ENCODE measurements around the gene RIPK1.
A peak's percentile ranks its signal among the peaks of the same experiment; 100 is the strongest.
"Not testable (repeated sequence)": the region's sequence is repeated elsewhere in the genome, so short reads cannot be mapped to it uniquely, and the experiment has no call there.

RIPK1 gene

DNA sequence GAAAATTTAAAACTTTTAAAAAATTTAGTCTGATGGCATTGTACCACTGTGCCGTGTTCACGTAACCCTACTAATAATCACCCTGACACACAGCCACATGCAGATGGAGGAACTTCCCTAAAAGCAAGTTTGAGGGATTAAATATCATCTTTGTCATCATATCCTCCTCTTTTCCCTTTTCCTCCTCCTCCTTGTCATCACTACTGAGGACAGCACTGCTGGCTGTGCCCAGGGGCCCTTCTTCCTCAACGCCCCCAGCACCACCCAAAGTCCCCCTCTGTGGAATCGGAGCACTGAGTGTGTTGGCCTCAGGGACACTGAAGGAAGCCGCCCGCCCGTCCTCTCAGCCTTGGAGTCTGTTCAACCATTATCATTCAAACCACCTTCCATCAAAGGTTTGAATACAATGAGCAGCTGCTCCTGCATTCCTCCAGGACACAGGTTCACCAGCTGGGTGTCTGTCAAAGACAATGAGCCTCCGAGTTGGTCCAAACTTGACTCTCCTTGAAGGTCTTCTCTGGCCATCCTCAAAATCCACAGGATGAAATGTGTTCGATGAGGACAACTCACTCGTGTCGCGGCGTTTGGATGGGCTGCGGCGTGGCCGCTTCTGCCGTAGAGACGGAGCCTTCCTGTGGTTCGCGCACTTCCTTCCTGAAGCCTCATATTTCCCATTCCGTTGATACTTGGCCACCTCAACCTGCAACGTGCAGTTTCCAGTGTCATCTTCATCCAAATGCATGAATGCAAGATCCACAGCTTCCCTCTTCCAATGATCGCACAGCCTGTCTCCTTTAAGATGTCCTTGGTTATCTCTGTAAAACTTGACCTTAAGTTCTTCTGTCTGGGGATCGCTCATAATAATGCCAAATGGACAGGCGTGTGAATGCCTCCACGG lies 45.3 kb upstream of the RIPK1 start:
- Histone ChIP-seq H3K4me3 (replicated peaks; ENCODE audit: insufficient read depth, low read length) (peak overlapping the region; percentile 53), H3K27ac (replicated peaks) (peak overlapping the region; percentile 89), H3K27me3 (ENCODE audit: insufficient read depth, poor library complexity, severe bottlenecking) (no peaks in the 10 kb centered on the region)
- DNase-seq (ENCODE audit: low read depth in 1 of 2, low spot score in 1 of 2) = peak; percentile 68
- TF ChIP-seq SPI1 (IDR thresholded peaks at IDR 0.05; ENCODE audit: borderline replicate concordance, low read depth) (peak; percentile 55; the same call in 1 of the 2 replicates), POLR2AphosphoS5 (IDR thresholded peaks at IDR 0.05; ENCODE audit: low read depth) (no peak; the same call in 1 of the 2 replicates)

DNA sequence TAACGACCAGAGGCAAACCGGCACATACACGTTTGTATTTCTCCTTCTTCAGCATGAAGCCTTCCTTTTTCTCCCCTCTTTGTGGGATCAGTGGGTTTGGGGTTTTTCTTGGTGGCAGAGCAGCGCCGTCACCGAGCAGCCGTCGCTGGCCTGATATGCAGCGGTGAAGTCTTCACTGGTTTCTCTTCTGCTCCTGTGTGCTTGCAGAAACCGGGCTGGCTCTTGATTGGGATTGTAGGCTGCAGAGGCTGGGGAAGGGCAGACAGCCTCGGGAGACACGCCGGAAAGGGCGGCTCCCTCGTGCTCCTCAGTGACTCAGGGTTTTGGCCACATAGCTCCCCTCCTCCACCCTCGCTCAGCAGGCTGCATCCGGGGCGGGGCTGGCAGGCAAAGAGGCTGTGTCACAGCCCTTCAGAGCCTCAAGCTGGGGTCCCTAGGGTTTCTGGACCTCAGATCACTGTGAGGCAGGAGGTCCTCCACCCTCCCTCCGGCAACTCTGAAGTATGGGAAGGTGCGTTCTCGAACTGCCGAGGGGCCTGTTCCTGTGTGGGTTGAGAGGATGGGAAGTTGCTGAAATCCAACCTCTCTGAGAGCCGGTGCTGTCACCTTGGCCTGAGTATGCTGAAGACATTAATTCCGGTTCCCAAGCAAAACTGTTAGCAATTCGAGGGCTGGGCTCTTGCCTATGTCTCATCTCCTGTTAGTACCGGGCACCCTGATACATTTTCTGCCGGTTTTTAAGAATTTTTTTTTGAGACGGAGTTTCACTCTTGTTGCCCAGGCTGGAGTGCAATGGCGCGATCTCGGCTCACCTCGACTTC lies 44.4 kb upstream of the RIPK1 start:
- DNase-seq (ENCODE audit: low read depth in 1 of 2, low spot score in 1 of 2) = peak; percentile 89 to 97
- Histone ChIP-seq H3K27me3 (ENCODE audit: insufficient read depth, poor library complexity, severe bottlenecking) (no peaks in the 10 kb centered on the region), H3K27ac (replicated peaks) (peak overlapping the region; percentile 89), H3K4me3 (replicated peaks; ENCODE audit: insufficient read depth, low read length) (peak overlapping the region; percentile 53)
- TF ChIP-seq SPI1 (IDR thresholded peaks at IDR 0.05; ENCODE audit: borderline replicate concordance, low read depth) (peak; percentile 62; the same call in 1 of the 2 replicates), POLR2AphosphoS5 (IDR thresholded peaks at IDR 0.05; ENCODE audit: low read depth) (peak; percentile 92), CTCF (IDR thresholded peaks at IDR 0.05; ENCODE audit: insufficient read depth, low read length) (no peak), GABPA (IDR thresholded peaks at IDR 0.05; ENCODE audit: low read depth) (peak; percentile 36; the same call in 1 of the 2 replicates)
- TF ChIP-seq, protein P1, sequence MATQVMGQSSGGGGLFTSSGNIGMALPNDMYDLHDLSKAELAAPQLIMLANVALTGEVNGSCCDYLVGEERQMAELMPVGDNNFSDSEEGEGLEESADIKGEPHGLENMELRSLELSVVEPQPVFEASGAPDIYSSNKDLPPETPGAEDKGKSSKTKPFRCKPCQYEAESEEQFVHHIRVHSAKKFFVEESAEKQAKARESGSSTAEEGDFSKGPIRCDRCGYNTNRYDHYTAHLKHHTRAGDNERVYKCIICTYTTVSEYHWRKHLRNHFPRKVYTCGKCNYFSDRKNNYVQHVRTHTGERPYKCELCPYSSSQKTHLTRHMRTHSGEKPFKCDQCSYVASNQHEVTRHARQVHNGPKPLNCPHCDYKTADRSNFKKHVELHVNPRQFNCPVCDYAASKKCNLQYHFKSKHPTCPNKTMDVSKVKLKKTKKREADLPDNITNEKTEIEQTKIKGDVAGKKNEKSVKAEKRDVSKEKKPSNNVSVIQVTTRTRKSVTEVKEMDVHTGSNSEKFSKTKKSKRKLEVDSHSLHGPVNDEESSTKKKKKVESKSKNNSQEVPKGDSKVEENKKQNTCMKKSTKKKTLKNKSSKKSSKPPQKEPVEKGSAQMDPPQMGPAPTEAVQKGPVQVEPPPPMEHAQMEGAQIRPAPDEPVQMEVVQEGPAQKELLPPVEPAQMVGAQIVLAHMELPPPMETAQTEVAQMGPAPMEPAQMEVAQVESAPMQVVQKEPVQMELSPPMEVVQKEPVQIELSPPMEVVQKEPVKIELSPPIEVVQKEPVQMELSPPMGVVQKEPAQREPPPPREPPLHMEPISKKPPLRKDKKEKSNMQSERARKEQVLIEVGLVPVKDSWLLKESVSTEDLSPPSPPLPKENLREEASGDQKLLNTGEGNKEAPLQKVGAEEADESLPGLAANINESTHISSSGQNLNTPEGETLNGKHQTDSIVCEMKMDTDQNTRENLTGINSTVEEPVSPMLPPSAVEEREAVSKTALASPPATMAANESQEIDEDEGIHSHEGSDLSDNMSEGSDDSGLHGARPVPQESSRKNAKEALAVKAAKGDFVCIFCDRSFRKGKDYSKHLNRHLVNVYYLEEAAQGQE (IDR thresholded peaks at IDR 0.05; ENCODE audit: insufficient replicate concordance, low read depth) = no peak

- Histone ChIP-seq H3K27me3 (ENCODE audit: insufficient read depth, poor library complexity, severe bottlenecking) (no peaks in the 10 kb centered on the region), H3K4me3 (replicated peaks; ENCODE audit: insufficient read depth, low read length) (no peak overlapping the region), H3K27ac (replicated peaks) (no peak overlapping the region)
- no peak for DNase-seq (ENCODE audit: low read depth in 1 of 2, low spot score in 1 of 2)
- TF ChIP-seq, protein P1 (IDR thresholded peaks at IDR 0.05; ENCODE audit: insufficient replicate concordance, low read depth) = no peak
- TF ChIP-seq SPI1 (IDR thresholded peaks at IDR 0.05; ENCODE audit: borderline replicate concordance, low read depth) = peak; percentile 57; the same call in 1 of the 2 replicates
- TF ChIP-seq CTCF (IDR thresholded peaks at IDR 0.05; ENCODE audit: insufficient read depth, low read length) = no peak
These were observed 41.3 kb upstream of the RIPK1 start for GRCh38 chr6:3026791-3027626.

GRCh38 chr6:3028156-3028555 lies 40.1 kb upstream of the RIPK1 start:
- DNase-seq (ENCODE audit: low read depth in 1 of 2, low spot score in 1 of 2); H3K27me3 ChIP-seq (ENCODE audit: insufficient read depth, poor library complexity, severe bottlenecking); H3K27ac ChIP-seq (replicated peaks); H3K4me3 ChIP-seq (replicated peaks; ENCODE audit: insufficient read depth, low read length): not testable (repeated sequence)
